GM18858 (cell line): Measurements from ENCODE around the gene DTD2.

Source experiments
- ATAC-seq: cut with Tn5 transposase; IDR thresholded peaks from one replicate; pipeline ENCODE4 v1.9.1; 2021; ENCODE audit not compliant: unreplicated experiment

DTD2 gene

DNA sequence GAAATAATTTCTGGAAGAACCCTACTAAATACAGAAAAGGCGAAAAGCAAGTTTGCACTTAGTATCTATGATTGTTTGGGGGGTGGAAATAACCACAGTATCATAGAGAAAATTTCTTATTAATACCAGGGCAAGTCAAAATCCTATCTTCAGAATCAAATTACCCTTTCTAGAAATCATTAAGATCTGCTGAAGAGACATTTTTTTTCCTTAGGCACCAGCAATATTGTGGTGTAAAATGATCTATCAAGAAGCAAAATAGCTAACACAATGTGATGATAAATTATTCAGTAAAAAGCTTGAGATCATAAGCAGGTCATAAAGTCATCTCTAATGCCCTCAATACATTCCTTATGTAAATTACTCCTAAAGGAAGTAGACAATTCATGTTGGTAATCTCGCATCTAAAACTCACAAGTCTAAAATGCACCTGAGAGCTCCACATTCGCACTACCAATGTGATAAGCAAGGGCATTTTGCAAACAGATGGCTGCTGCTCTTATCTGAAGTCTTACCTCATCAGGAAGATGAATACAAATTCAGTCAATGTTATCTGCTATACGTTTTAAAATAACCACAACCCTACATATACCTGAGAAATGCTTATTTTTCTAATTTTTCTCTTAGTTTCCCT lies 51.6 kb downstream of the DTD2 start:
- ATAC-seq, result no peak

DNA sequence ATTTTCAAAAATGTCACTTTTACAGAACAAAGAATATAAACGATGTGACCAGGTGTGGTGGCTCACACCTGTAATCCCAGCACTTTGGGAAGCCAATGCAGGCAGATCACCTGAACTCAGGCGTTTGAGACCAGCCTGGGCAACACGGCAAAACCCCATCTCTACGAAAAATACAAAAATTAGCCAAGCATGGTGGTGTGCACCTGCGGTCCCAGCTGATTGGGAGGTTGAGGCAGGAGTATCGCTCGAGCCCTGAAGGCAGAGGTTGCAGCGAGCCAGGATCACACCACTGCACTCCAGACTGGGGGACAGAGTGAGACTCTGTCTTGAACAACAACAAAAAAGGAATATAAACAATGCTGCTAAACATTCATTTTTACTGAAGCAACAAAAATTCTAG lies 52.2 kb downstream of the DTD2 start:
- ATAC-seq, result no peak

DNA sequence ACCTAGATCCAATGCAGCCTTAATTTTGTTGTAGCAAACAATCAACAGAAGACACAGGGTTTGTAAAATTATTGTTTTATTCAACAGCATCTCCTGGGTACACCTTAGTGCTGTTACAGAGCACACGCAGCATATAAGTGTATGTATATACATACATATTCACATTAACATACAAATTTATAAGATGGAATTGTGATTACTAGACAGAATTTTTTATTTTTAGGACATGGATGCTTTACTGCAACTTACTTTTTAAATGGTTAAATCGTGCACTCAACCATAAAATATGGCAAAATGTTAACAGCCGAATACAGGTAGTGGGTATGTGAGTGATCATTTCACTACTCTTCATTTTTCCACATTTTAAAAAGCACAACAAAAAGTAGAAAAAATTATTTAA lies 53.6 kb downstream of the DTD2 start:
- no peak for ATAC-seq

DNA sequence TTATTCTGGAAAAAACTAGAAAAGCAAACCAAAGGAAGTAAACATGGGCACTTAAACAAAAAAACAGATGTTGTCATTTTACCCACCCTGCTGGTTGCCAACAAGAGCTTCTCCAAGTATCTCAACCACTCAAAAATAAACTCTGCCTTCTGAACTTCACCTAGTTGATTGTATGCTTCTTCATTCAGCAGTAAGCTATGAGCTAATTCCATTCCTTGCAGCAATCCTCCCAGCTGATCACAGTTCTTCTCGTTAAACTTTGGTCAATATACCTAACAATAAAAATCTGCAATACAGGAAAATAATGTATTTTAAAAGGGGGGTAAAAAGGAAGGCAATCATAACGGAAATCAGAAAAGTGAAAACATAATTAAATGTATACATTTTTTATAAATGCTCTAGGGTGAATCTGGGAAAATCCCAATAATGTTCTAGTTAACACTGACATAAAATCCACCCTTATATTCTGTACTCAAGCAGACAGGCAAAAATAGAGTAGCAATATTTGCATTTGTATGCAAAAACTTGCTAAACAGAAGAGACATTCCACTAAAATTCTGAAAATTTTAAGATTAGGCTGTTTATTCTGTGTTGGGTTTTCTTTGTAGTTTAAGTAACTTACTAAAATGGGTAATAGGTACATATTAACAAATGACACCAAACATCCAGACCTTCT lies 54.4 kb downstream of the DTD2 start:
- ATAC-seq, result no peak

DNA sequence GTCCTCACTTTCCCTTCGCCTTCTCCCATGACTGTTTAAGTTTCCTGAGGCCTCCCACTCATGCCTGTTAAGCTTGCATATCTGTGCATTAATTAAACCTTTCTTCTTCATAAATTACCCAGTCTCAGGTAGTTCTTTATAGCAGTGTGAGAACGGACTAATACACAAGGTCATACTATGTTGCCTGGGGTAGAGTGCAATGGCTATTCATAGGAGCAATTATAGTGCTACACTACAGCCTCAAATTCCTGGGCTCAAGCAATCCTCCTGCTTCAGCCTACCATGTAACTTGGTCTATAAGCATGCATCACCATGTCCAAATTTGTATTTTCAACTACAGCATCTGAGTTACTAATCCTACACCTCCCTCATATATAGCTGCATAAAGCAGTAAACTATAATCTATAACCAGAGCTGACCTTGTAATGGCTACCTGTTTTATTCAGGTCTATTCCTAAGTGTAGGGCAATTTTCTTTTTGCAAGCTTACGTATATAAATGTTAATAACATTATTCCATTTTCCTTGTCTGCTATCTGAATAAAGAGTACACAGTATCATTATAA lies 55.9 kb downstream of the DTD2 start:
- no peak for ATAC-seq

DNA sequence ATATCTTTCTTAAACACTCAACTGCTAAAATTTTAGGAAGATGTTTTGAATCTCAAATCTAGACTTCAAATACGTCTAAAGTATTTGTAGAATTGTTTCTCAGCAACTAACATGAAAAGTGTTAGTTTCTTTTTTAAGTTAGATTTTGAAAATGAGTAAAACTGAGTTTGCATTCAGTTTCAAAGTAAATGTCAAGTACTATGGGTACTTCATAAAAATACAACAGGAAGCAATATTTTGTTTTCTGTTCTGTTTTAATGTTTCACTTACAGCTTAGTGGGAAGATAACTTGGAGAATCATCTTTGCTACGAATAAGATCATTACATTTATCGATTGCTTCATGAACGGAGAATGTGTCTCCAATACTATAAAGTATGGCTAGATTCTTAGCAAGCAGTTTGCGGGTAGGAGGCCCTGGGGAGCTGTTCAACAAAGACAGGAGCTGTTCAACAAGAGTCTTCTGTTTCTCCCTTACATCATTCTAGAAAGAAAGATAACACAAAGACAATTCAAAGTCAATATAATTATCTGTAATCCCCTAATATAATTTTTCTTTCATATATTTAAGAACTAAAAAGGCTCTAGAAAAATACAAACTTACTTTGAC lies 57.2 kb downstream of the DTD2 start:
- peak; percentile 54 for ATAC-seq
